Measurements from ENCODE around the gene CCDC57. TPM values are rescaled to one million over a fixed set of nuclear protein-coding genes. Genes with fewer than 3 reads are reported as not detected.

CCDC57 gene
- total RNA-seq, 1 donor from 2014 or later: 23.2 TPM

DNA sequence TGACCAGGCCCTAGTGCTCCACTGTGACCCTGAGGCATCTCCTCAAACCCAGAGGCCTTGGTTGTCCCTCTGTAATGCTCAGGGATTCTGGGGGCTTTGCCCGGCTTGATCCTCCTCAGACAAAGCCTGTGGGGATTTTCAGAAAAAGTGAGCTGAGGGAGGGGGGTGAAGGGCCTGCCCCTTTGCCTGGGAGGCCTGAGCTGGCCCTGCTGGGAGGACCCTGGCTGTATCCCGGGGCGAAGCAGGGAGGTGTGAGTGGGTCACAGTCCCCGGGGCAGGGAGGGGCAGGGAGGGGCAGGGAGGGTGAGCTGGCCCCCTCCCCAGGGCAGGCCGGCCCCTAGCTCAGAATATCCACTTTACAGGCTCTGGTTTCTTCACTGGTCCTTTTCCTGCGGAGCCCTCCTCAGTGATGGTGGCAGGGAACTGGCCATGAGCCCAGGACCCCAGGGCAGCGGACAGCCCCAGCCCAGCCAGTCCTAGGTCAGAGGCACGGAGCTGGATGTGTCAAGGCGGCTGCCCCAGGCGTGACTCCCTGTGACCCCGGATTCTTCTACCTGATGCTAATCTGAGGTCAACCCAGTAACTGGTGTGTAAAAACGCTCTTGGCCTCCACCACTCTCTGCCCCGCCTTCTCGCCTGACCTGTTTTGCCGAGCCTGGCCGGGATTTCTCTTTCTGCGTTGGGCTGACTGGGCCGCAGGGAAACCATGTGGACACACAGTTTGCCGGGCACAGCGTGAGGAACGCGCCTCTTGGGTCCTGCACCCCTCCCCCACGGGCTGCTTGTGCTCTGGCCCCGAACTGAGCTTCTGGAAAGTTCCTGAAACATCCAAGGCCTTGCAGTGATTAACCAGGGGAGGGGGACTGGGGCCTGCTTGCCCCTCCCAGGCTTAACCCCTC lies 108.8 kb downstream of the CCDC57 start:
- ATAC-seq: peak; percentile 16

DNA sequence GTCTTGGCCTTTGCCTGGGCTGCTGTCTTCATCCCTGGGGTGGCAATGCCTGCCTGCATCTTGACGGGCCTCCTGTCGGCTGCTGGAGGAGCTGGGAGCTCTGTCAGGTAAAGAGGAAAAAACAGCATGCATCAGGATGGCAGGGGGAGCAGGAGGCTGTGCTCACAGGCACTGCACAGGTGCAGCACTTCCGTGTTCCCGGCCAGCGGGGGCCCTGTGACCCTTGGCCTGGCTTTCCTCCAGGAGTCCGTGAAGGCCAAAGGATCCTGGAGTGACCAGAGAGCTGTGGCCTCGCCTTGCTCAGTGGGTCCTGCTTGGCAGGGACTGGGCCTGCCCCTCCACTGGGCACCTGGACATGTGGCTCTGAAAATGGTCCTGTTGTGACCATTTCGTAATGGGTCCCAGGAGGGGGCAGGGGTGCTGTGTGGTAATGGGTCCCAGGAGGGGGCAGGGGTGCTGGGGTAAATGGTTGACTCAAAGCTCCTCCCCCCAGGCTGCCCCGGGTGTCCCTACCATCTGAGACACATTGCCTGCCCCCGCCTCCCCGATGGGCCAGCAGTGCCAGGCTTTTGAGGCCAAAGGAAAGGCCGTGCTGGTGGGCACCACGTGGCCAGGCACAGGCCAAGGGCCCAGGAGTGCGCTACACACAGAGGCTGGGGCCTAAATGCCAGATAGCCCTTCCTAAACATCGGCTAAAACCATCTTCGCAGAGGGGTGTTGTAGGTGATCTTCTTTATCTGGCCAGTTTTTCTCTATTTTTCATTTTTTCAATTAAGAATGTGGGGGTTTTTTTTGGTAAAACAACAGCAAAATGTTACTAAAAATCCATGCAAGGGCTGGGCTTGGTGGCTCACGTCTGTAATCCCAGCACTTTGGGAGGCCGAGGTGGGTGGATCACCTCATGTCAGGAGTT lies 110.6 kb downstream of the CCDC57 start:
- no peak for ATAC-seq

GRCh38 chr17:82101301-82101715 lies 111.3 kb downstream of the CCDC57 start:
- no peak for ATAC-seq

DNA sequence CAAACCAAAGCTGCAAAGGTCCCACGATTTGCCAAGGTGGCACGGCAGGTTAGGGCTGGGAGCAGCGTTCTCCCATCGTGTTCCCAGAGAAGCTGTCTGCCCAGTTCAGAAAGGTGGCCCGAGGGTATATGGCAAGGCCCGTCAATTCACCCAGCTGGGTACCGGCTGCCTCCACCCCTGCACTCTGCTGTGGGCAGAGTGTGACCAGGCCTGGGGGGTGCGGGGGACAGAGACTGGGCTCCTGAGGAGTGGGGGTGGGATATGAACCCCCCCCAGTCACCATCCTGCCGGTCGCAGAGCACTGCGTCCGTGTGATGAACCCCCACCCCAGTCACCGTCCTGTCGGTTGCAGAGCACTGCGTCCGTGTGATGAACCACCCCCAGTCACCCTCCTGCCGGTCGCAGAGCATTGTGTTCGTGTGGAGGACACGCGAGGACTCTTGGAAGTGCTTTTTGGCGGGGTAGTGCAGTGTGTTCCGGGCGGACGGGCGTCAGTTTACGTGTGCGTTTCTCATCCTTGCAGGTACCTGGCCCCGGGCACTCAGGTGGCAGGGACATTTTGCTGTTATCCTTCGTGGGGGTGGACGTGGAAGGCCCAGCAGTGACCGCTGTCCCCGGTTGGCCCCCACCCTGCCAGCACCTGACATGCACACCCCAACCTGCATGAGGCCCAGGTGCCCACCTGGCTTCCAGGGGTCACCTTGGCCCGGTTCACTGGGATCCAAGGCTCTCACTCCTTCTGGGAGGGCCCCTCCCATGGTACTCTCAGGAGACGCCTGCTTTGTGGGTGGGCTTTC lies 111.9 kb downstream of the CCDC57 start:
- ATAC-seq: no peak

- no peak for ATAC-seq
These were observed 113.5 kb downstream of the CCDC57 start for GRCh38 chr17:82098939-82099763.

DNA sequence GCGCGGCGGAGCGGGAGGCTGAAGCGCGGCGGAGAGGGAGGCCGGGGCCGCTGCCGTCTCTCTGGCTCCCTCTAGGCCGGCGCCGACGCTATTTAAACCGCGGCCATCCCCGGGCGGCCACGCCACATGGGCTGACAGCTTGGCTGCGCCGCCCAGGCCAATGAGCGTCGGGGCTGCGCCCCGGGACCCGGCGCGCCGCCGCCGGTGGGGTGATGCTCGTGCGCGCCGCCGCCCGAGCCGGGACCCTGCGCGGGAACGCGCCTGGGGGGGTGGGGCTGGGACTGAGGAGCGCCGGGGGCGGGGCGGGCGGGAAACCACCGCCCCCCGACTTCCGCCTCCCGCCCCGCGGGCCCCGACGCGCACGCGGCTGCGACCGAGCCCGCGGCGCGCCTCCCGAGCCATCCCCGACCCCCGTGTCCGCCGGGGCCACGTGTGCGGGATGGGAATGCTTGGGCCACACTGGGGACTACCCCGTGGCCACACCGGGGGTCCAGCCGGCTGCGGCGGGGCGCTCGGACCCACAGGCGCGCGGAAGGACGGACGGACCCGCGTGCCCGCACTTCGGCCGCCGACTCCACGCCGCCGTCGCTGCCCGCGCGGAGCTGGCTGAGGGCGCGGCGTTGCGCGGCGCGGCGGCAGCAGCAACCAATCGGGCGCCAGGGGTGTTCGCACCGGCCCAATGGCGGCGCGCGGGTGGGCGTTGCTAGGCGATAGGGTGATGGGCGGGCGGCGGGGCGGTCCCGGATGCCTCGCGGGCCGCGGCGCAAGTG lies 114.3 kb downstream of the CCDC57 start, which contains the start of gene FASN:
TSS of gene FASN (minus strand) at position 68 of the 770 bp plus-strand sequence. CDS start 1,791 bp downstream, outside the sequence.
- peak; percentile 81 for ATAC-seq

- no peak for ATAC-seq
These were observed 114.8 kb downstream of the CCDC57 start for GRCh38 chr17:82097919-82098168.

DNA sequence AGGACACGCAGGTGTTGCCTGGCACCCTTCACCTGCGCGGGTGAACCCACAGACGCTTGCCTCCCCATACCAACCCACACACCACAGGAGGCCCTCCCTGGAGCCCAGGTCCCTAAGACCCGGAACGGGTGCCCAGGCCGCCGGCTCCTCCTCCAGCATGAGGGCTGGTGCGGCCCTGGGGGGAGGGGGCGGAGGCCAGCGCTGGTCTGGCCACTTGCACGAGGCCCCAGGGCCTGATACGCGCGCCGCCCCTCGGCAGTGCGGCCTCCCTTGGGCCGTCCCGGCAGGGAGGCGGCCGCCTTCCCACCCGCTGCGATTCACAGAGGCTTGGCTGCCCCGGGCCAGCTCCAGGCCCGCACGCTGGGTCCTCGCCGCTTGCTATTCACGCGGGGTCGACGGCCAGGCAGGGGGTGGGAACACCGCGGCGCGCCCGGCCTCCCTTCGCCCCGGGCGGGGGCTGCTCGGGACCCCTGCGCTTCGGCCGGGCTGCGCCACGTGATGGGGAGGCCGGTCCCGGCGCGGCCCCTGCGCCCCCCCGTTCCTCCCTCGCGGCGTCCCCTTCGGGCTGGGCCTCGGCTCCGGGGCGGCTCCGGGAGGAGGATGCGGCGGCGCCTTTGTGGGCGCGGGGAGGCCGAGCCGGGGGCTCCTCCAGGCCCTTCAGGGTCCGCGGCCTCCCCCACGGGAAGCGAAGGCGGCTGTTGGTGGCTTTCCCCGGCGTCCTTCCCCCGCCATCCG lies 115.3 kb downstream of the CCDC57 start:
- ATAC-seq: peak; percentile 3

DNA sequence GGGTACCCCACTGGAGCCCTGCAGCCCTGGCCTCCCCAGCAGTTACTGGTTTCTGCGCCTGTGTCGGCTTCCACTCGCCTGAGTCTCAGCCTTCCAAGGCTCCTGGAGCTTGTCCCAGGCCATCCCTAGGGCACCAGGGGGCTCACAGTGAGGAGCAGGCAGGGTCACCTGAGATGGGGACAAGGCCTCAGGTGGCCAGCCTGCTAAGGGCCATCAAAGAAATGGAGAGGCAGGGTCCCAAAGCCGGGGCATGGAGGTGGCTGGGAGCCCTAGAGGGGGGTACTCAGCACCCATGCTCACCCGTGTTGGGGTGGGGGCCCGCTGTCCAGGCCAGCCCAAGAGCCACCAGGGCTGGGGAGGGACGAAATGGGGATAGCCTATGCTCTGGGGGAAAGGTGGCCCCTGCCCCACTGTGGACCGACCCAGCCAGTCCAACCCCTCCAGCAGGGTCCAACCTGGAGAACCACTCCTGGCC lies 115.9 kb downstream of the CCDC57 start:
- no peak for ATAC-seq

DNA sequence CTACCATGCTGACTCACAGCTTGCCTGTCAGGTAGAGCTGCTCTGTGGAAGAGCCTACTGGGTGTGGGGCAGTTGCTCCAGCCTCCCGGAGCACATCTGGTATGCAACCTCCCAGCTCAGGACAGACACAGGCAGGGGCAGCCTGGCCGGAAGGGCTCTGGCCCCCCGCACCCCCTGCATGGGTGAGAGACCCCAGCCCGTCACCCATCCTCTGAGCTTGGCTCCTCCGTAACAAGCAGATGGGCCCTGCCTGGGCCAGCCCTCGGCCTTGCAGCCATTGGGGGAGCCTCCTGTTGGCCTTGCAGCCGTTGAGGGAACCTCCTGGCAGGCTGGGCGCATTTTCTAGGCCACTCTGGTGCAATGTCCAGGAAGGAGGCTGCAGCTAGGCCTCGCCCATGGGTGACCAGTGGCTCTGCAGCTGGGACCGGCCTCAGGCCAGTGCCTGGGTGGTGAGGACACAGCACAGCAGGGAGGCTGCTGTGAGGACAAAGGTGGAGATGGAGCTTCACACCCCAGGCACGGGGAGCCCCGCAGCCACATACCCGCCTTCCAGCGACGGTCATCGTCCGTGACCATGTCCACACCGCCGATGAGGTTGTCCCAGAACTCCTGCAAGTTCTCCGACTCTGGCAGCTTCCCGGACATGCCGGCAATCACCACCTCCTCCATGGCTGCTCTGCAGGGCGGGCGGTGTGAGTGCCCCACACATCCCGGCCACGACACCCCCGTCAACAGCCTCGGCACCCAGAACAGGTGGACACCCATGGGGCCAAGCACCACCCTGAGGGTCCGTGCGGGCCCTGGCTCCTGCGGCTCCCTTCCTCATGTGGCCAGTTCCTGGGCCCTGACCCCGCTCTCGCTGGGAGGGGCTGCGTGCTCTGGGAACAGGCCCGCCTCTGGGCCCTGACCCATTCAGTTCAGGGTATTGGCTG lies 116.6 kb downstream of the CCDC57 start:
- ATAC-seq: peak; percentile 9

DNA sequence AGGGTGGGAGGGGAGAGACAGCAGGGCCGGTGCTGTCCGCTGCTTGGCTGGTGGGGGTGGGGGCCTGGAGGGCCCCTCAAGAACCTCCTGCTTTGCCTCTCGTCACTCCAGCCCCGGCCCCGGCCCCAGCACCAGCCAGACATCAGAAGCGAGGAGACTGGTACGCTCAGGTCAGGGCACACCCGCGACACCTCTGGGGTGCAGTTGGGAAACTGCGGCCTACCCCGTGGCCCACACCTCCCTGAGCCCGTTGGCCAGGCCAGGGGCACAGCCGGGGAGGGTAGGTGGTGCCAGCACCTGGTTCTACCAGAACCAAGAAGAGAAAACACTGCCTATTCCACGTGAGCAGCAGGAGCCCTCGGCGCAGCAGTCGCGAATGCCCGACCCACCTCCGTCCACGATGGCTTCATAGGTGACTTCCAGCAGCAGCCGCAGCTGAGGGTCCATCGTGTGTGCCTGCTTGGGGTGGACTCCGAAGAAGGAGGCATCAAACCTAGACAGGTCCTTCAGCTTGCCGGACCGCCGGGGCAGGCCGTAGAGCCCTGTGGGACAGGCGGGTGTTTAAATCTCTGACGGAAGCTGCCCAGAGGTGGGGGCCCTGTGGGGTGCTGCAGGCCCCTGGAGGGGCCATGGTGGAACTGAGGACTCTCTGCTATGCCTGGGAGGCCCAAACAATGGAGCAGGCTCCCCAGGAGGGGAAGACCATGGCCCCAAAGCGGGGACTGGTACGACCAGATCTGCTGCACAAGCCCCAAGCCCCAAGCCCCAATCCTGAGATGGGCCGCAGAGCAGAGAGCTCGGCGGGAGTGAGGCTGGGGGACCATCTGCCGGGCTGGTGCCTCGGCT lies 117.5 kb downstream of the CCDC57 start:
- no peak for ATAC-seq

GRCh38 chr17:82092995-82093751 lies 119.5 kb downstream of the CCDC57 start:
- no peak for ATAC-seq

DNA sequence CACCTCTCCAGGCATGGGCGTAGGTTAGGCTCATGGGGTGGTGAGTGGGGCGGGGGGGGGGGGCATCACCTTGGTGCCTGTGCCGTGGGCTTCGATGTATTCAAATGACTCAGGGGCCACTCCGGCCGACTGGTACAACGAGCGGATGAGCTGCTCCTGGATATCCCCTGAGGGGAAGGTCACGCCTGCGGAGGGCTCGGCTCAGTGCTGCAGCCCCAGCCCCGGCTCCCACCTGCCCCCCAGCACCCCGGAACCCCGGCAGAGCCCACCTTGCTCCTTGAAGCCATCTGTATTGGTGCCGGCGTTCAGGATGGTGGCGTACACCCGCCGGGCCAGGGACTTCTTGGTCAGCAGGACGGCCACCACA lies 120.0 kb downstream of the CCDC57 start:
- no peak for ATAC-seq

DNA sequence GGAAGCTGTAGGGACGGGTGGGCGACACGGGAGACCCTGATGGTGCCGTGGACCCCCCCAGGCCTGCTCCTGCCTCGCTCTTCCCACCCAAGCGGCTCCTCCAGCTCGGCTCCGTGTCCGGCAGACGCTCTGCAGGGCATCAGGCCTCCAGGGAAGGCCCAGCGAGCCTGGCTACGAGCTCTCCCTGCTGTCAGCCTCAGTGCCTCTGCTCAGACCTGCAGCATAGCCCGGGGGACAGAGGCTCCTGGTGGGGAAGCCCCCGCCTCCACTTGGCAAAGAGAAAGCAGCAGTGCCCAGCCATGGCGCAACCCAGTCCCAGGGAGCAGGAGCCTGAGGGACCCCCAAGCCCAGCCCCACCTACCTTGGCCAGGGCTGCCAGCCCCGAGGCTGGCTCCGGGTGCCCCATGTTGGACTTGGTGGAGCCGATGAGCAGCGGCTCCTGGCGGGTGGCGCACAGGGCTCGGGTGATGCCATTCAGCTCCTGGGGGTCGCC lies 120.5 kb downstream of the CCDC57 start:
- ATAC-seq: no peak

DNA sequence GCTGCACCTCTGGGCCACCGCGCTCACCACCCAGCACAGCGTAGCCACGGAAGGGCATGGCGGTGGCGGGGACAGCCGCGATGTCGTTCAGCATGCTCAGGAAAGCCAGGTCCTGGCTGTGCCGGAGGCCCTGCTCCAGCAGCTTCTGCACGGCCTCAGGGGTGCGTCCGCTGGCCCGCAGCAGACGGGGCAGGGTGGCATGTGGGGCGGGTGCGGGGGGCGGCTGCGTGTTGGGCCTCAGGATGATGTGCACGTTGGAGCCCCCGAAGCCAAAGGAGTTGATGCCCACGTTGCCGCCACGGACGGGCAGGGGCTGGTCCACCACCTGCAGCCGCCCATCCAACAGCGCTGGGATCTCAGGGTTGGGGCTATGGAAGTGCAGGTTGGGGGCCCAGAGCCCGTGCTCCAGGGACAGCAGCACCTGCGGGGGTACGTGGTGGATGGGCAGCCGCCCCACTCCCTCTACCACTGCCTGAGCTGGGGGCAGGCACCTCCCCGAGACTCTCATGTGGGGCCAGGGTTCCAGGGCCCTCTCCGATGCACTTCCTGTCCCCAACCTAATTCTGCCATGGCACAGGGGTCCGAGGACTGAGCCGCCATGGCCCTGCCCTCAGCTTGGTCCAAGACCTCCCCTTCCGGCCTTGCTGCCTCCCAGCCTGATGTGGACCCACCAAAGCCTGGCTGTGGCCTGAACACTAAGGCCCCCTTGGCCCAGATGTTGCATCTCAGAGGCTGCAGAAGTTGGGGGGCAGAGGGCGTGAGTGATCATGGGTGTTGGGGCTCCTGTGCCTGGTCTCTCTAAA lies 121.2 kb downstream of the CCDC57 start:
- no peak for ATAC-seq
